NCI-H146 (cell line): ENCODE data around the gene SKIDA1.

ENCODE experiments used
- DNase-seq: peaks from one replicate; lab custom pipeline; 2025; lab: John Stamatoyannopoulos, UW

The SKIDA1 gene

GRCh38 chr10:21482821-21483220 lies 42.7 kb downstream of the SKIDA1 start:
- DNase-seq = no peak

GRCh38 chr10:21481407-21481806 lies 44.1 kb downstream of the SKIDA1 start:
- DNase-seq = no peak

- DNase-seq = no peak
Observed at GRCh38 chr10:21479570-21480315, 45.7 kb downstream of the SKIDA1 start.

DNA sequence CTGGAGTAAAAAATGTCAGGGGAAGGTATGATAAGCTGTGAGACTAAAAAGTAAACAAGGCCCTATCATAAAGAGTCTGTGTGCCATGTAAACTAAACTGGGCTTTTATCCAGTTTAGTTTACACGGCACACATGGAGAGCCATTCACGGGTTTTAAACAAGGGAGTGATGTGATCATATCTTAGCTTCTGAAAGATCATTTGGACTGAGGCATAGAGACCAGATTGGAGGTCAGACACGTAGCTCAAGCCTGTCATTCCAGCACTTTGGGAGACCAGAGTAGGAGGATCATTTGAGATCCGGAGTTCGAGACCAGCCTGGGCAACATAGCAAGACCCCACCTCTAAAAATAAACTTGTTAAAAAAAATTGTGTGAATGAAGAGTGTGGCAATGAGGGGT lies 50.1 kb downstream of the SKIDA1 start:
- DNase-seq = peak; percentile 41

- no peak for DNase-seq
Observed at GRCh38 chr10:21473541-21473940, 51.9 kb downstream of the SKIDA1 start.

DNA sequence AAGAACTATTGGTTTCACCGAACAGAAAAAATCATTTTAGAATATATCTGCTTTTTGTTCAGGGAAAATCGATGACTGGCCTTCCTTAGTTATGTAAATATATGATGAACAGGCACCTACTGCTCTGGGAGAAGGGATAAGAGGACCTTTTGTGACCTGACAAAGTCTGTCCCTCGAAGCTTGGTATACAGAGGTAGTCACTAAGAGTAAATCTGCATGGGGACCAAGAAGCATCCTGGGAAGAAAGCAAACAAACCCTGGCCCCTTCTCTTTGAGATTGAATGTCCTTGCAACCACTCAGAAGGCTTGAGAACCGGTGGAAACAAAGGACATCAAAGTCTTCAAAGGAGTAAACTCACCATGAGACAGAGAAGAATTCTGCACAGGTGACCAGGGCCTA lies 52.3 kb downstream of the SKIDA1 start:
- DNase-seq = peak; percentile 30

- no peak for DNase-seq
Observed at GRCh38 chr10:21468086-21468485, 57.4 kb downstream of the SKIDA1 start.

- no peak for DNase-seq
Observed at GRCh38 chr10:21467633-21468032, 57.8 kb downstream of the SKIDA1 start.

- no peak for DNase-seq
Observed at GRCh38 chr10:21464134-21464533, 61.3 kb downstream of the SKIDA1 start.
